Suprapubic skin (tissue), 3 donors: ENCODE measurements around the gene SLCO3A1.

ENCODE experiments used
- CTCF ChIP-seq, 2 donors: fragments of 200-600 bp in 1 of 2; fragments of 450-650 bp in 1 of 2; sonication (generic) in 1 of 2; IDR thresholded peaks; one replicate each; pipeline ENCODE4 v1.5.1; 2016 to 2019; ENCODE audit warnings: antibody characterized with exemption in 2 of 2, mild to moderate bottlenecking in 1 of 2, moderate library complexity in 1 of 2
- EP300 ChIP-seq: sonication (generic); formaldehyde crosslinking; IDR thresholded peaks from one replicate; pipeline ENCODE4 v1.6.1; 2017; ENCODE audit warnings: antibody characterized with exemption
- POLR2A ChIP-seq, 2 donors: fragments of 450-650 bp; IDR thresholded peaks; one replicate each; pipeline ENCODE4 v1.6.1; 2017; ENCODE audit warnings: antibody characterized with exemption in 2 of 2, mild to moderate bottlenecking in 2 of 2, moderate library complexity in 2 of 2

- TF ChIP-seq CTCF (IDR thresholded peaks at IDR 0.05) = no peak
- TF ChIP-seq POLR2A (IDR thresholded peaks at IDR 0.05) = no peak
- TF ChIP-seq EP300 = no peak
Observed at GRCh38 chr15:92075764-92076163, 222.3 kb downstream of the SLCO3A1 start.
